HG02981 (cell line): ENCODE data around the gene ZNF587B.
"Not testable (repeated sequence)": the region's sequence is repeated elsewhere in the genome, so short reads cannot be mapped to it uniquely, and the experiment has no call there.

Experiments
- ATAC-seq: cut with Tn5 transposase; IDR thresholded peaks from one replicate; pipeline ENCODE4 v1.9.1; 2021; ENCODE audit warnings: mild to moderate bottlenecking, moderate library complexity; ENCODE audit not compliant: unreplicated experiment

The ZNF587B gene

DNA sequence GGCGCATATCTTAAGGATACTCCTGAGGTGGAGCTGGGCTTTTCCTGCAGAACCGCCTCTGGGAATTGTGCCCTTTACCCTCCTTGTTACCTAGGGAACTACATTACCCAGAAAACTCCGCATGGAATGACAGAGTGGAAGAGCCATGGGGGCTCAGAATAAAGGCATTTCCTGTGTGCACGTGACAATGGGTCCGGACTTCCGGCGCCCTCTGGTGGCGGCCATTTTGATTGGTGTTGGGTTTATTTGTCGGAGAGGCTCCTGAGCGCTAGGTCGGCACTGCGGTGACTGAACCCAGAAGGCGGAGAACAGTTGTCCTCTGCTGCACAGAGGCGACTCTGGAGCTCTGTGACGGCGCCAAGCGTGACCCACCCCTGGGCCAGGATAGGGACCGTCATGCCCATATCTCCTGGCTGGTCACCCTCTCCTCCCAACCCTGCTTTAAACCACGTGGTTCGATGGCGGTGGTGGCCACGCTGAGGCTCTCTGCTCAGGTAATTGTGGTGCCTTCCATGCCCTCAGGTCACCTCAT, at the start of gene ZNF587B:
Gene ZNF587B, plus strand, starts transcription at position 229 of the 532 bp plus-strand sequence. Its CDS starts 230 bp downstream, at position 459.
- no peak for ATAC-seq

DNA sequence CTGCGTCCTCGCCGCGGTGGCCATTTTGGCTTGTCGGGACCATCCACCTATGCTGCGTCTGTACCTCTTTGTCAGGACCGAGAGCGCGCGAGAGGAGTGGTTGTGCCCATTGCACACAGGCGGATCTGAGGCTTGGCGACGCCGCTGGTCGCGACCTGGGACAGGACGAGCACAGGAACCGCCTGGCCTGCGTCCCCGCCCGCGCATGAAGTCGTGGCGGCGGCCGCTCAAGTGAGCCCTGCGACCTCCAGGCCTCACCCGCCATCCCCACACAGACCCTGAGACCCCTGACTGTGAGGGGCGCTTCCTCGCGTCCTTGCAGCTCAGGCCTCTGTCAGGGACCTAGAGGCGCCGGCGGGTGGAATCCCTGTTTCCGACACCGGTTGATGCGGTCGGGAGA, 43.8 kb upstream of the ZNF587B start:
- ATAC-seq, result no peak

DNA sequence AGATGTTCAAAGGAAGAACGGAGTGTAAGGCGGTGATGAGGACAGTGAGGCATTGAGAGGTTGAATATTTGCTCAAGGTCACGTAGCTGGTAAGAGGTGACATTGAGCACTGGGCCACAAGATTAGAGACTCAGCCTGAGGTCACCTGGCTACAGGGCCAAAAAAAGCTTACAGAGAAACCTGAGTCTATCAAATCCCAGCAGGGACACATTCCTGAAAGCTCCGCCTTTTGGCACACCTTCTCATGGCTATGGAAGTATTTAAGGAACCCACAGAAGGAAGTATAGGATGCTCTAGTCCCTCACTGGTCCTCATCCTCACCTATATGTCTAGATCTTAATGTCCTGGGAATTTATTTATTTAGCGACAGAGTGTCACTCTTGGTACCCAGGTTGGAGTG, 43.2 kb upstream of the ZNF587B start:
- no peak for ATAC-seq

DNA sequence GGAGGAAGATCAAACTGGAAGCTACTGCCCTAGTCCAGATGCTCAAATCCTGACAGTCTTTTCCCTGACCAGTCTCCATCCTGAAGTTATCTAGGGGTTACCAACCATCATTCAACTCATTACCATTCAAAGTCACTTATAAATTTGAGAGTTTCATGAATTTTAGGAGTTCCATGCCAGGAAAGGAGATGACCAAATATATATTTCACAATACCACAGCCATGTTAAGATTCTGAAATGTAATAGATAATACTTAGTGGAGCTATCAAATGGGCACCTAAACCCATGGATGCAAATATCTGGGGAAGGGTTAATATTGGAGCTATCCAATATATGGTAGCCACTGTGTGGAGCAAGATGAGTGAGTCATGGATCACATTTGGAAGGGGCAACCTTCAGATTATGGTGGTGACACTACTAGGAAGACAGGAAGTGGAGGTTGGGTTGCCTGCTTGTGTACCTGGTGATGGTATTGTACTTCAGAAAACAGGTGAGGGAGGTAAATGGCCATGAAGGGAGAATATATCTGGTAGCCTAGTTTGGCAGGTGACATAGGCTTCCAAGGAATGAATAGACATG, 41.9 kb upstream of the ZNF587B start:
- ATAC-seq, result no peak

DNA sequence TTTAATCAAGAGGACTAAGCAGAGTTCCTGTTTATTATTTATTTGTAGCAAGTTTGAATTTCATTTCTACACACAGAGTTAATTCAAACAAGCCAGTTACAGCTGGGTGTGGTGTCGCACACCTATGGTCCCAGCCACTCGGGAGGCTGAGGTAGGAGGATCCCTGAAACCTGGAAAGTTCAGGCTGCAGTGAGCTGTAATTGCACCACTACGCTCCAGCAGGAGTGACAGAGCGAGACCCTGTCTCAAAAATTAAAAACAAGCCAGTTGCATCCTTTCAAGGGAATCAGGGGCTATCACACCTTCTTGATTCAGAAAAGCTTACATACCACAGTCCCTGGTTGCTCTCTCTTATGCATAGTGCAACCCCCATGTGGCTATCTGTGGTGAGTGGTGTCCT, 40.8 kb upstream of the ZNF587B start:
- ATAC-seq, result no peak

DNA sequence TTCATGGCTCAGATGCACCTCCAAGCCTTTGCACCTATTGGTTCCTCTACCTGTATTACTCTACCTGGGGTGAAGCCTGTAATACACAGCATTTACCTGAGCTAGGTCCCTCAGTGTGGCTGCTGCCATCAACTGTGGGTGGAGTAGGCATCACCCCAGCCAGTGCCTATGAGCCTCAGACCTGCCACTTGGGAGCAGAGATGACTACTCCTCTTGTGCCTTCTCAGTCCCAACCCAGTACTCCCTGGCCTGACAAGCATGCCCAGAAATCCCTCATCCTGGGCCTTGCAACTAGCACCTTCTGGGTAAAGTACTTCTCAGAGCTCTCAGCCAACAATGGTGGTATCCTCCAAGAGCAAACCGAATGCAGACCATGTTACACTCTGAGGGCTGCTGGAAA, 33.5 kb upstream of the ZNF587B start:
- ATAC-seq, result not testable (repeated sequence)

DNA sequence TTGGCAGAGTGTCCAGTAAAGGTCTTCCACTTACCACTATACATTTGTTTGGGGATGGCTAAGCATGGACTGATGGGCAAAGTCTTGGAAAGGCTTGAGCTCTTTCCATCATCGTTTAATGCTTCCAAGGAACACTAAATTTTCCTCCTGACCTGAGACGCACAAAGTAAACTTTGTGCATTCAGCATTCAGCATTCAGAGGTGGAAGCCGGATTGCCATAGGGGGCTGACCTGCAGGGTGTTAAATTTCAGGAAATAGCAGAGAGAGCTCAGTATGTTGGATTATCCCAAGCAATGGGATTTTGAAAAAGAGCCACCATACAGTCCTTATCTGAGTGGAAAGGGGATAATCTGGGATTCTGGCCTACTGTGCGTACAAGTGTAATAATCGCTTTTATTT, 29.4 kb upstream of the ZNF587B start:
- ATAC-seq, result no peak

DNA sequence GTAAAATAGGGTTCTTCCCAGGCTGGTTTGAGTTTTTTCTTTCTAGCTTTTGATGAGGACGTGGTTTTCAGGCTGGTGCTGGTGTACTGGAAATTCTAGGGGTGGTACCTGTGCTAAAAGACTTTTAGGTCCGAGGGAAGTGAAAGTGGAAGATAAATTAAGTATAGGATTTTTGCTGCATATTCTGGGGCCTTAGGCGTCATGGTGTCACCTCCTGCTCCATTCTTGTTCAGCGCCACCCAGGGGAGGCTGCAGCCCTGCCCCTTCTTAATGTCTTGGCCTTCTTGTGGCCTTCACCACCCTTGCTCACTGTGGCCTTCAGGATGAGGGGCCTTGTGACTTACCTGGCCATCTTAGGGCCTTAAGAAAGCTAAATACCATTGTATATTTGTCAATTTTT, 27.8 kb upstream of the ZNF587B start:
- ATAC-seq, result no peak

DNA sequence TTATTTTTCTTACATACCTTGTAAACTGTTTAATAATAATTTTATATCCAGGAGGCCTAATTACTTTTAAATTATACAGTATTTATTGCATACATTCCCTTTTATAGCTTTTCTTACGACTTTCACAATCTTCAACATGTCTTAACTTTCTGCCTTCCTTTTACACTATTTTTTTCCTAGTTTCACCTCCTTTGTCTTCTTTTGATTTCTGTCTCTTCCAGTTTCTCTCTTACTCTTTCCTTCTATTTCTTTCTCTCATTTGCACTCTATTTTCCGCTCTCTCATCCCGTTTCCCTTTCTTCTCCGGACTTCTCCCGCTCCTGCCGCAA, 26.9 kb upstream of the ZNF587B start:
- ATAC-seq, result no peak

DNA sequence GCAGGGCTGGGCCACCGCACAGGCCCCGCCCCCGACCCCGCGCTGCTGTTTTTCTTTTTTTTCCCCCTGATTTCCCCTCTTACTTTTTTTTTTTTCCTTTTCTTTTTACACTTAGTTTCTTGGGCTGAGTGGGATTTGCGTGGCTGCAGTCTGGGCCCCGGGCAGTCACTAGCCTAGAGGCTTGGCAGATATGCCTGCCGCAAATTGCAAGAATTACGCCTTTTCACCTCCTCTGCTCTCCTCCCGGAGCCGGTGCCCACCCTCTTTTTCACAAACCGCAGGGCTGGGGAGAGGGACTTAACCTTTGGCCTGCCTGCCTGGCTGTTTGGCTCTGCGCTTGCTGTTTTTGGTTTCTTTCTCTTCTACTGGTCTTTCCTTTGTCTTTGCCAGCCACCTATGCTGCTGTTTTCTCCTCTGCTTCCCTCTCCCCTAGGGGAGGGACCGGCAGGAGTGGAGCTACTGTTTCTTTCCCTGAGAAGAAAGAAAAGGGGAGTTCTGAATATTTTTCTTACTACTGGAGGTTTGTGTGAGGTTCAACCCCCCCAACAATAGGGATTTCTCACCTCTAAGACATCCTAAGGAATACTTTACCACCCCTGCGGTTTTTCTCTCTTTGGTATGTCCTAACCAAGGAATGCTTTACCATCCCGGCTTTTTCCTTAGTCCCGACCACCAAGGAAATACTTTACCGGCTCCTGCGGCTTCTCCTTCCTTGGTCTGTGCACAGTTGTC, 26.3 kb upstream of the ZNF587B start:
- no peak for ATAC-seq

DNA sequence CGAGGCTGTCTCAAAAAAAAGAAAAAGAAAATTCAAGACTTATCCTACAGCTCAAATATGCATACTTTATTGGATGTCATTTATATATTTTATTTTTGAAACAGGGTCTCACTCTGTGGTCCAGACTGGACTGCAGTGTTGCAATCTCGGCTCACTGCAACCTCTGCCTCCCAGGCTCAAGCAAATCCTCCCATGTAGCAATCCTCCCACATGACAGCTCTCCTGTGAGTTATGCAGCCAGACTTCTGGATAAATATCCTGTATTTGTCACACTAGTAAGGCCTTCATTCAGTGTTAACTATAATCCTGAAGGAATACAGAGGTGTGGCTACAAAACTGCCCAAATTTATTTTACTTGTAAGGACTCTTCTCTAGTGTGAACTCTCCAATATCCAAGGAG, 22.6 kb upstream of the ZNF587B start:
- no peak for ATAC-seq

DNA sequence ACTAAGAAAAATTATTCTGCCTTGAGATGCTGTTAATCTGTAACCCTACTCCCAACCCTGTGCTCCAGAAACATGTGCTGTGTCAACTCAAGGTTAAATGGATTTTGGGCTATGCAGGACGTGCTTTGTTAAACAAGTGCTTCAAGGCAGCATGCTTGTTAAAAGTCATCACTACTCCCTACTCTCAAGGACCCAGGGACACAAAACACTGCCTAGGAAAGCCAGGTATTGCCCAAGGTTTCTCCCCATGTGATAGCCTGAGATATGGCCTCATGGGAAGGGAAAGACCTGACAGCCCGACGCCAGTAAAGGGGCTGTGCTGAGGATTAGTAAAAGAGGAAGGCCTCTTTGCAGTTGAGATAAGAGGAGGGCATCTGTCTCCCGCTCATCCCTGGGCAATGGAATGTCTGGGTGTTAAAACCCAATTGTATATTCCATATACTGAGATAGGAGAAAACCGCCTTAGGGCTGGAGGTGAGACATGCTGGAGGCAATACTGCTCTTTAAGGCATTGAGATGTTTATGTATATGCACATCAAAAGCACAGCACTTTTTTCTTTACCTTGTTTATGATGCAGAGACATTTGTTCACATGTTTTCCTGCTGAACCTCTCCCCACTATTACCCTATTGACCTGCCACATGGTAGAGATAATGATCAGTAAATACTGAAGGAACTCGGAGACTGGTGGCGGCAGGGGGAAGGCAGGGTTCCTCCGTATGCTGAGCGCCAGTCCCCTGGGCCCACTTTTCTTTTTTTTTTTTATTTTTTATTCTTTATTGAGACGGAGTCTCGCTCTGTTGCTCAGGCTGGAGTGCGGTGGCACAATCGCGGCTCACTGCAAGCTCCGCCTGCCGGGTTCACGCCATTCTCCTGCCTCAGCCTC, 19.4 kb upstream of the ZNF587B start:
- ATAC-seq, result not testable (repeated sequence)

DNA sequence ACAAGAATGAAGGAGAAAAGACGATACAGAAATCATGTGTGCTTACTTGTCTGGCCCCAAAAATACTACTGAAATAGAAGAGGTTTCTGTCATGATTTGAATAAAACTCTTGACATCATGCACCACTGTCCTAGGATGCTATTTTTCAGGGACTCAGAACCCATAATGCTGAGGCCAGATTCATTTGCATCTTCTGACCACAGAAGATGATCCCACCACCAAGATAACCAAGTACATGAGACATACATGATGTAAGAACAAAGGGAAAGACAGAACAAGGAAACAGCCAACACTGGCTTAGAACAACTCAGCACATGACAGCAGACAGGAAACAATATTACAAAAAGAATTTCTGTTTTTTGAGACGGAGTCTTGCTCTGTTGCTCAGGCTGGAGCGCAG, 17.9 kb upstream of the ZNF587B start:
- ATAC-seq, result no peak

DNA sequence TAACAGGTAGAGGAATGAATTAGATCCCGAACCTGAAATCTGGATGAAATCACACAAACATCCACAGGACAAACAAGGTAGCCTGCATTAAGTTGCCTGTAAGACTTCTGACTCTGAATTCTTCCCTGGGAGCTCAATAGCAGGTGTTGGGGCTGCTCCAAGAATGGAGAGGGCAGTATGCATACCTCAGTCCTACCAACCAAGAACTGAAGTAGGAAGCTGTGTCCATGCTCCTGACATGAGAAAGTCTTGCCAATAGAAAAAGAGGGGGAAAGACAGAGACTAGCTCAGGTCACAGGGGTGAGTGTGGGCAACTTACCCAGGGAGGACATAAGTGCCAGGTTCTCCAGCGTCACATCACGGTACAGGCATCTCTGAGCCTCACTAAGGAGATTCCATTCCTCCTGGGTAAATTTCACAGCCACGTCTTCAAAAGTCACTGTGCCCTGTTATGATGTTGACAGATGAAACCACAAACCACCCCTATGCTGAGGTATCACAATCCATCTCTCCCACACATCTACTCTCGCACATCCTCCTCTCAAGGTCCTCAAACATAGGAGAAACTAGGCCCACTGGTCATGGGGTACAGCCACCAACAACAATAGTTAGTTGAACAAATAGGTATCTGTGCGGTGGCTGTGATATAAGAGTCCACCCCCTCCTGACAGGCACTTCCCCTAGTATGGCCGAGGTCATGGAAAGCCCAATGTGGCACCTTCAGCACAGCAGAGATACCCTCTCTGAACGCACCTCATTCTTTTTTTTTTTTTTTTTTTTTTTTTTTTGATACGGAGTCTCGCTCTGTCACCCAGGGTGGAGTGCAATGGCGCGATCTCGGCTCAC, 16.9 kb upstream of the ZNF587B start:
- ATAC-seq, result not testable (repeated sequence)

DNA sequence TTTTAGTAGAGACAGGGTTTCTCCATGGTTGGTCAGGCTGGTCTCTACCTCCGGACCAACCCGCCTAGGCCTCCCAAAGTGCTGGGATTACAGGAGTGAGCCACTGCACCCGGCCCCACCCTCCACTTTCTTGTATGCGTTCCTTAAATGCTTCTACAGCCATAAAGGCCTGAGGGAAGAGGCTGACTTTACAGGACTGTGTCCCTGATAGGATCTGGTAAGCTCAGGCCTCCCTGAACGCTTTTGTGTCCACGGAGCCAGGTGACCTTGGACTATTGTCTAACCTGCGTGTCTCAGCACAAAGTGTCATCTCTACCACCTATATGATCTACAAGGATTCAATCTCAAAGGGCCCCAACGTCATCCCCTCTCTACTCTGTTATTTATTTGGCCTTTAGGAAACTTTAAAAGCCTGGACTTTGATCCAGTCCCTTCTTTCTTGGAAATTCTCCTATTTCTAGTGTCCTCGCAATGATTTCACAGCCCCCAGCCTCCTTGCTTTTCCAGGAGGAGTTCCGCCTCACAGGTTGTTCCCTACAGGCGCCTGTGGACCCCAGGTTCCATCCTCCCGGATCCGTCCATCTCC, 16.1 kb upstream of the ZNF587B start:
- no peak for ATAC-seq

DNA sequence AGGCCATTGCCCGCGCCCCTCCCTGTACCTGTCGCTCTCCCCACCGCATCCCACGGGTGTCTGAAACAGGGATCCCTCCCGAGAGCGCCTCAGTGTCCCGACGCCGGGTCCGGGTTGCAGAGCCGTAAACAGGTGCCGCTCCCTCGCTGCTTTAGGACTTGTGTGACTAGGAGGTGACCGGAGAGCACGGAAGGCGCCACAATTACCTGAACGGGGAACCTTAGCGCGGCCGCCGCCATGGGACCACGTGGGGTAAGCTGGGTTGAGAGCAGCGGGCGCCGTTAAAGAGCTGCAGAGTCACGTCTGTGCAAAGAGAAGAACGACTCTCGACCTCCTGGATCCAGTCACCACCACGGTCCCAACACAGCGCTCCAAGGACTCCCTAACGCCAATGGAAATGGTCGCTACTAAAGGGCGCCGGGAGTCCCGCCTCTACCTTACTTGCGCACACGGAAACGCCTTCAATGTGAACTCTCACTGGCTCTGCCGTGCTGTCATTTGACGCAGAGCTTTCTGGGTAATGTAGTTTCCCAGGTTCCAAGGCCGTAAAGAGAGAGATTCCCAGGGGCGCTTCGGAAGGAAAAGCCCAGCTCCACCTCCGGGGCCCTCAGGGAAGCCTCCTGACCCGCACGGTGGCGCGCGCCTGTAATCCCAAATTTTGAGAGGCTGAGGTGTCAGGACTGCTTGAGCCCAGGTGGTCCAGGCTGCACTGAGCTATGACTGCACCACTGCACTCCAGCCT, 15.4 kb upstream of the ZNF587B start, which contains the start of gene ZNF552:
Gene ZNF552, minus strand, starts transcription at position 409 of the 742 bp plus-strand sequence. Its CDS starts 170 bp downstream, at position 239.
- ATAC-seq, result peak; percentile 71

DNA sequence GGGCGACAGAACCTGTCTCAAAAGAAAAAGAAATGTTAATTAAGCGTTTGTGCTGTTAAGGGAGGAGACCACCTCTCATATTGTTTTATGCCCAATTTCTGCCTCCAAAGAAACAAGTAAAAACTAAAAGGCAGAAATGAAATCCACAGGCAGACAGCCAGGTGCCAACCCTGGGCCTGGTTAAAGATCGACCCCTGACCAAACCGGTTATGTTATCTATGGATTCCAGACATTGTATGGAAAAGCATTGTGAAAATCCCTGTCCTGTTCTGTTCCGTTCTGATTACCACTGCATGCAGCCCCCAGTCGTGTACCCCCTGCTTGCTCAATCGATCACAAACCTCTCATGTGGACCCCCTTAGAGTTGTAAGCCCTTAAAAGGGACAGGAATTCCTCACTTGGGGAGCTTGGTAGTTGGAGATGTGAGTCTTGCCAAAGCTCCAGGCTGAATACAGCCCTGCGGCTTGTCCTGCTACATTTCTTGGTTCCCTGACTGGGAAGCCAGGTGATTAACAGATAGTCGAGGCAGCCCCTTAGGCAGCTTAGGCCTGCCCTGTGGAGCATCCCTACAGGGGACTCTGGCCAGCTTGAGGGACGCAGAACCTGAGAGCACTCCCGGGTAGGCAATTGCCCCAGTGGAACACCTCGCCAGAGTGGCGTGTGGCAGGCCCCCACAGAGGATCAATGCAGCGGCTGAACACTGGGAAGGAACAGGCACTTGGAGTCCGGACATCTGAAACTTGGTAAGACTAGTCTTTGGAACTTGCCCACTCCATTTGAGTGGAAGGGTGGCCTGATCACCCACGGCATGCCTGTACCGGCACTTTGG, 14.6 kb upstream of the ZNF587B start:
- ATAC-seq, result no peak

DNA sequence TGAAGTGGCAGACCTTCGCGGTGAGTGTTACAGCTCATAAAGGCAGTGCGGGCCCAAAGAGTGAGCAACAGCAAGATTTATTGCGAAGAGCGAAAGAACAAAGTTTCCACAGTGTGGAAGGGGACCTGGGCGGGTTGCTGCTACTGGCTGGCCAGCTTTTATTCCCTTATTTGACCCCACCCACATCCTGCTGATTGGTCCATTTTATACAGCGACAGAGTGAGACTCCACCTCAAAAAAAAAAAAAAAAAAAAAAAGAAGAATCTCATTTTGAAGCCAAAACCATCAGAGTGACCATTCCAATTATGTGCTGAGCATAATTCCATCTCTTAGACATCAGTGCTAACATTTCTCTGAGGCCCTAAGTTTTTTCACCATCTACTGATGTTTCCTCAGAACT, 13.4 kb upstream of the ZNF587B start:
- ATAC-seq, result no peak

DNA sequence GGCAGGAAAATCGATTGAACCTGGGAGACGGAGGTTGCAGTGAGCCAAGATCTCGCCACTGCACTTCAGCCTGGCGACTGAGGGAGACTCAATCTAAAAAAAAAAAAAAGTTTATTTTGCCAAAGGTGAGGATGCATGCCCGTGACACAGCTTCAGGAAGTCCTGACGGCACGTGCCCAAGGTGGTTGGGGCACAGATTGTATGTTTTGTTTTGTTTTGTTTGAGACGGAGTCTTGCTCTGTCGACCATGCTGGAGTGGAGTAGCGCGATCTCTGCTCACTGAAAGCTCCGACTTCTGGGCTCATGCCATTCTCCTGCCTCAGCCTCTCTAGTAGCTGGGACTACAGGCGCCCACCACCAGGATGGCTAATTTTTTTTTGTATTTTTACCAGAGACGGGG, 12.1 kb upstream of the ZNF587B start:
- ATAC-seq, result no peak
